G401.6 (cell line): ENCODE measurements around the gene TMEM179B.
"Not testable (repeated sequence)": the region's sequence is repeated elsewhere in the genome, so short reads cannot be mapped to it uniquely, and the experiment has no call there.

ENCODE experiments used
- FAIRE-seq: peaks from 2 replicates; lab custom pipeline; 2012; peaks lifted over from hg19 to GRCh38; lab: Jason Lieb, UNC

The TMEM179B gene

GRCh38 chr11:62787005-62787759 lies at the start of gene TMEM179B:
TMEM179B (plus strand) TSS chr11:62787402; CDS start chr11:62787432, 30 bp downstream.
- peak; percentile 63 for FAIRE-seq

GRCh38 chr11:62747475-62748160 lies 39.6 kb upstream of the TMEM179B start:
- FAIRE-seq: no peak

DNA sequence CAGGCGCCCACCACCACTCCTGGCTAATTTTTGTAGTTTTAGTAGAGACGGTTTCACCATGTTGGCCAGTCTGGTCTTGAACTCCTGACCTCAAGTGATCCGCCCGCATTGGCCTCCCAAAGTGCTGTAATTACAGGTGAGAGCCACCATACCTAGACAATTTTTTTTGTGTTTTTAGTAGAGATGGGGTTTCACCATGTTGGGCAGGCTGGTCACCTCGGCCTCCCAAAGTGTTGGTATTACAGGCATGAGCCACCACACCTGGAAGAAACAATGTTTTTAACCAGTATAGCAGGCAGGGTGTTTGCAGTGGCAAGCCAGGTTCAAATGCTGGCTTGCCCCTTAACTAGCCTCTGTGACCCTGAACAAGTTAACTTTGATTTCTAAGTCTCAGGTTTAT lies 37.3 kb upstream of the TMEM179B start:
- not testable (repeated sequence) for FAIRE-seq

GRCh38 chr11:62752177-62752785 lies 34.9 kb upstream of the TMEM179B start:
- no peak for FAIRE-seq

DNA sequence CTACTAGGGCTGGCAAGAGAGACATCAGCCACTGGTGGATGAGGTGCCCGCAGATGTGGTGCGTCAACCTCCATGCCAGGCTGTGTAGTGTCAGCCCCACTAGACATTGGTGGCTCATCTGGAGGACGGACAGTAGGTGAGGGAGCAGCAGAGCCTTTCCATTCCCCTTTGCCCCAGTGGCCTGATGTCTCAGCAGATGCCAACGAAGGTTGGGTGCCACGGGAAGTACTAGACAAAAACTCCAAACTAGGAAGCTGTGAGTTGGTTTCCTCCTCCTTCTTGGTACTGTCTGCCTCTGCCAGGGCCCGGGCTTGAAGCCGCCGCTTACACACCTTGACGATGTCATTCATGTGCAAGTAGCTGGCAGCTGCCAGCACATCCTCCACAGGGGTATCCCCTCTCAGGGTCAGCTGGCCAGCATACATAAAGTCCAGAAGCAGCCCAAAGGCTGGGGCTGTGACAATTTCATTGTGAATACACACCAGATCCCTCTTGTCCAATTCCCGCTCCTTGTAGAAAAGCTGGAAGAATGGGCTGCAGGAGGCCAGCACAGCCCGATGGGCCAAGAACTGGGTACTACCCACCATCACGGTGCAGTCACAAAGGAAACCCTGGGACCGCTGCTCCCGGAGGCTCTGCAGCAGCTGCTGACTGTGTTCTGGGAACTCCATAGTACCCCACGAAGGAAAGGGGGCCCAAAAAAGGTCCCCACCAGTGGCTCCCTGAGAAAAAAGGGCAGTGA lies 34.0 kb upstream of the TMEM179B start:
- FAIRE-seq: no peak

DNA sequence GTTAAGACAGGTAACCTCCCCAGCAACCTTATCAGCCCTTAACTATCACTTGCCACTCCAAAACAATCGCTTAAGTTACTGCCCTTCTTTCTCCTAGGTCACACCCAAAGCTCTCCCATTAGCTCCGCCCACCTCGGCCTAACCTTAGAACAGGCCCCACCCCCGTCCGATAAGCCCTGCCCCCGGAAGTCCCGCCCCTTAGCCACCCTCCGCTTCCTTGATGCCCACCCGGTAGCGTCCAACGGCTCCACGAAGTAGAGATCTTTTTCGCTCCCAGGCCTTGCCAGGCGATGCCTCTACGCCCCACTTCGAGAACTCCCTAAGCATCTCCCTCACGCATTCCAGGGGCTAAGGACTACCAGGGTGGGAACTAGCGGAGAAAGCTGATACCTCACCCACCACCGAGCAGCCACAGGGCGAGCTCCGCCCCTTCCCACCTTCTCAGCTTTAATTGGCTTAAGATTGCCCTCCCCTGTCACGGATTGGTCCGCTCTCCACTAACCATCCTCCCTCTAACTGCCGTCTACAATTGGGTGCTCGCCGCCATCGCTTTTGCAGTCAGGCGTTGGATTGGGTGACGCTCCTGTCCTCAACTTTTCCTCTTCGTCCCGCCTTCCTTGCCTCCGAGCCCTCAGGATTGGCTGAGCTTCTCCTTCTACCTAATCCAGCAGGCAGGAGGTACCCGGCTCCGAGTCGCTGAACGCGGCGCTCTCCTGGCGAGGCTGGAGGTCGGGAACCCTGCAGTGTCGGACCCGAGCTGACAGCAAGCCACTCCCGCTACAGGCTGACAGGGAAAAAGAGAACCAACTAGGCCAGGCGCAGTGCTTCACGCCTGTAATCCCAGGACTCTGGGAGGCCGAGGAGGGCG lies 33.2 kb upstream of the TMEM179B start, which contains the start of gene ZBTB3:
Gene ZBTB3, minus strand, starts transcription at position 425 of the 868 bp plus-strand sequence. CDS start 496 bp downstream, outside the sequence.
- FAIRE-seq: peak; percentile 97

DNA sequence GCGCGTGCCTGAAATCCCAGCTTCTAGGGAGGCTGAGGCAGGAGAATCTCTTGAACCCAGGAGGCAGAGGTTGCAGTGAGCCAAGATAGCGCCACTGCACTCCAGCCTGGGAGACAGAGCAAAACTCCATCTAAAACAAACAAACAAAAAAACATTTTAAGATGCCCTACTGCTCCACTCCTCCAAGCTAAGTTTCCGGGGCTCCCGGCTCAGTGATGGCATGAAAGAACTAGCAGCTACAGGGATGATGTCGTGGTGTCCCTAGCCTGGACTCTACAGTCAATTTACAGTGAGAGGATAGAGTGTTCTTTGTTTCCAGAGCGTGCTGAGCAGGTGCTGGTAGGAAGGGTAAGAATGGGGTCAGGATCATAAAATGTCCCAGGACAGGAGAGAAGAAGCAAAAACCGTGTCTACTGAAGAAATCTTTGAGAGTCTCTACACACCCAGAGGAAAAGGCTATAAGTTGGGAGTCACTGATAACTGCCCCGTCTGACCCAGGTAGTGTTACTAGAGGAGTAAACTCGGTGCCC lies 32.1 kb upstream of the TMEM179B start:
- no peak for FAIRE-seq

DNA sequence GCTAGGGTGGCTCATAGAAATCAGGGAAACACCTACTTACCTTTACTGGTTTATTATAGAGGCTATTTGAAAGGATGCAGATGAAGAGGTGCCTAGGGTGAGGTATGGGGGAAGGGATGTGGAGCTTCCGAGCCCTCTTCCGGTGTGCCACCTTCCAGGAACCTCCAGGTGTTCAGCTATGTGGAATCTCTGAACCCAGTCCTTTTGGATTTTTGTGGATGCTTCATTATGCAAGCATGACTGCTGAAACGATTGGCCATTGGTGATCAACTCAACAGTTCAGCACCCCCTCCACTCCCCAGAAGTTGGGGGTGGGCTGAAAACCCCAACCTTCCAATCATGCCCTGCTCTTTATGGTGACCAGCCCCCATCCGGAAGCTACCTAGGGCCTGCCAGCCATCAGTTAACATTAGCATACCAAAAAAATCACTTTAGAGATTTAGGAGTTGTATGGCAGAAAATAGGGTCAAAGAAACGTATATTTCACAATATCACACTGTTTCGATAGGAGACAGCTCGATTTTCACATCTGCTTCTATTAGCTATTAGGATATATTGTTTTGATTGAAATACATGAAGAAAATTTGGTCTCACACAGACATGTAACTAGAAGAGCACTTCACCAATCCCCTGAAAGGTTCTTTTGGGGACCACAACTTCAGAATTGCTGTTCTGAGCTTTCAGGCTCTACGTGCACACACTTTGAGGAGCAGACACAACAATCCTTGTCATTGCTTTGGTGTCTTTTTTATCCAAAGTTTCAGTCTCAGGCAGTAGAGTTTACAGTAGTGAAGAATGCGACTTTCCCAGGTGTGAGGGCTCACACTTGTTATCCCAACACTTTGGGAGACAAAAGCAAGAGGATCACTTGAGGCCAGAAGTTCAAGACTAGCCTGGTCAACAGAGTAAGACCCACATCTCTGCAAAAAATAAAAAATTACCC lies 29.1 kb upstream of the TMEM179B start:
- FAIRE-seq: no peak

- FAIRE-seq: not testable (repeated sequence)
Observed at GRCh38 chr11:62760867-62761227, 26.4 kb upstream of the TMEM179B start.

DNA sequence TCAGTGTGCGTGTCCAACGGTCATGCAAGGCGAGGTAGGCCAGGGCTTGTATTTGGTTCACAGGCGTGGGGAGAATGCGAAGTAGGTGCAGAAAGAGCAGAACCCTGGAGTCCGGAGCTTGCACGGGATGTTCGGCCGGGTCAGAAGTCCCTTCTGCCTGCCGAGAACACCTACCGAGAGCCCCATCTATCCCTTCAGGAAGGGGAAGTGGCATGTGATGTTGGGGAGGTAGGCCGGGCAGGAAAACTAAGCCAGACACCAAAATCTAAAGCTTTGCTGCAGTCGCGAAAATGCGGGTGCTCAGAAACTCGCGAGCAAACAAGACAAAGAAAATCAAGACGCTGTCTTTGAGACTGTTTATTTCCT lies 16.4 kb upstream of the TMEM179B start:
- no peak for FAIRE-seq

- peak; percentile 92 for FAIRE-seq
Observed at GRCh38 chr11:62771144-62772021, 15.8 kb upstream of the TMEM179B start, which contains the start of gene TAF6L. TAF6L (plus strand) TSS chr11:62771396; CDS start chr11:62775784, 4,388 bp downstream.

DNA sequence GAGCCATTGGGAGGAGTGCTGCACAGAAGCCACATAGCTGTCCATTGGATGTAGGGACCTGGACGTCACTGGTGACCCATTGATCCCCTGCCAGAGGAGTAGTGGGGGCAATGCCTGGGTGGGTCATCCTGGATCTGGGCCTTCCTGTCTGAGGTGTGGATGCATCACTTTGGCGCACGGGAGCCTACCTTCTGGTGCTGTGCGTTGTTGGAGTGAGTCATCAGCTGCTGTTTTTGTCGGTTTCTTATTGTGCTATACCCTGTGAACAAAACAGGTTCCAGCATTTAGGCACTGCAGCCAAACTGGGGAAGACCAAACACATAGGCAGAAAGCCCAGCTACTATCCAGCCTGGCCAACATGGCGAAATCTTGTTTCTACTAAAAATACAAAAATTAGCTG lies 12.8 kb upstream of the TMEM179B start:
- no peak for FAIRE-seq

GRCh38 chr11:62775646-62776045 lies 11.6 kb upstream of the TMEM179B start:
- FAIRE-seq: no peak

DNA sequence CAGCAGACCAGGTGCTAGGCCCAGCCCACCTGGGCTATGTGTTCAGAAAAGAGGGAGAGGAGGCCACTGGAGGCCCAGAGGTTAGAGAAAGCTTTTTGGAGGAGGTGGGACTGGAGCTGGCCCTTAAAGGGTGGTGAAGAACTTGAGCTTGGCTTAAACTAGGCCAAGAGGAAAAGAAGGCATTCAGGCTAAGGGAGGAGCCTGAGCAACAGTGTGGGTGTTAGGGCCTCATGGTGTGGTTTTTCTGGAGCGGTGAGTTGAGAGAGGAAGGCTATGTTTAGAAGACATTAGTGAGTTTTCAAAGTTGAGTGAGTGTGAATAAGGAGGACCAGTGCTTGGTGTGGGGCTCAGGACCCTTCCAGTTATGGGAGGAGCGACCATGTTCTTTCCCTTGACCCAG lies 9.8 kb upstream of the TMEM179B start:
- FAIRE-seq: no peak

DNA sequence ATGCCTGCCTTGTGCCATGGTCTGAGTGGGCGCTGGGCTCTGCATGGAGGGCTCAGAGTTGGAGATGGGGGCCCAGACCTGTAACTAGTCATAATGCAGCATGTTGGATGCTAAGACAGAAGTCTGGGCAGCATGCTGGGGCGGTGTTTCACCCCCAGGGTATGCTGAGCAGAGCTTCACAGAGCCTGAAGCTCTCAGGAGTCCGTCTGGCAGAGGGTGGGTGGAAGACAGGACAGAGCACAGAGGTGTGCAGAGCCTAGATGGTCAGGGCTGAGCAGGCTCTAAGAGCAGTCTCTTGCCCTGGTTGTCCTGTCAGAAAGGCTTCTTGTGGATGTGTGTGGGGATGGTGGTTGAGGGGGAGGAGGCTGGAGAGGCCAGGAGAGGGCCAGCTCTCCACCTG lies 8.8 kb upstream of the TMEM179B start:
- no peak for FAIRE-seq

GRCh38 chr11:62782753-62783152 lies 4.4 kb upstream of the TMEM179B start:
- FAIRE-seq: no peak

- FAIRE-seq: no peak
Observed at GRCh38 chr11:62786318-62787004, 741 bp upstream of the TMEM179B start.

- FAIRE-seq: no peak
Observed at GRCh38 chr11:62788991-62789390, 1.8 kb downstream of the TMEM179B start.
